ENCODE measurements around the gene PPARG. TPM values are rescaled to one million over a fixed set of nuclear protein-coding genes. Genes with fewer than 3 reads are reported as not detected.
A peak's percentile ranks its signal among the peaks of the same experiment; 100 is the strongest.

PPARG gene
- total RNA-seq, 1 donor from 2014 or later: 80.7 TPM

- intact Hi-C loops (cut with DNase I): no loop called here
- H3K36me3 ChIP-seq: no peaks in the 10 kb centered on the region
- no peaks in the 10 kb centered on the region for H3K27me3 ChIP-seq
- no peak for DNase-seq
- no peak overlapping the region for H3K27ac ChIP-seq
- no peak for ATAC-seq
- H3K9me3 ChIP-seq: no peaks in the 10 kb centered on the region
- no peak for TF ChIP-seq CTCF (IDR thresholded peaks at IDR 0.05)
- no peak overlapping the region for H3K4me3 ChIP-seq
- H3K4me1 ChIP-seq: peaks cover 4% of the 10 kb centered on the region
Measured at GRCh38 chr3:12265508-12265907, 23.4 kb upstream of the PPARG start.

- Histone ChIP-seq H3K27ac (no peak overlapping the region), H3K27me3 (no peaks in the 10 kb centered on the region), H3K36me3 (no peaks in the 10 kb centered on the region), H3K9me3 (no peaks in the 10 kb centered on the region), H3K4me1 (peaks cover 4% of the 10 kb centered on the region), H3K4me3 (no peak overlapping the region)
- TF ChIP-seq CTCF (IDR thresholded peaks at IDR 0.05): no peak
- no peak for DNase-seq
- intact Hi-C loops (cut with DNase I): no loop called here
- no peak for ATAC-seq
Measured at GRCh38 chr3:12266038-12266437, 22.8 kb upstream of the PPARG start.

GRCh38 chr3:12267376-12268030 is 21.4 kb upstream of the PPARG start:
- no peaks in the 10 kb centered on the region for H3K9me3 ChIP-seq
- no peaks in the 10 kb centered on the region for H3K27me3 ChIP-seq
- no peak overlapping the region for H3K4me3 ChIP-seq
- H3K4me1 ChIP-seq: peaks cover 4% of the 10 kb centered on the region
- no peaks in the 10 kb centered on the region for H3K36me3 ChIP-seq
- DNase-seq (no peak), ATAC-seq (no peak)
- intact Hi-C loops (cut with DNase I): no loop called here
- no peak overlapping the region for H3K27ac ChIP-seq
- no peak for TF ChIP-seq CTCF (IDR thresholded peaks at IDR 0.05)

- intact Hi-C loops (cut with DNase I): no loop called here
- TF ChIP-seq CTCF (IDR thresholded peaks at IDR 0.05): no peak
Measured at GRCh38 chr3:12268049-12268735, 20.7 kb upstream of the PPARG start.

GRCh38 chr3:12270976-12271375 is 17.9 kb upstream of the PPARG start:
- no peak for DNase-seq
- H3K4me1 ChIP-seq: peaks cover 2% of the 10 kb centered on the region
- no peak for TF ChIP-seq CTCF (IDR thresholded peaks at IDR 0.05)
- no peak for ATAC-seq
- H3K27me3 ChIP-seq: no peaks in the 10 kb centered on the region
- no peak overlapping the region for H3K4me3 ChIP-seq
- intact Hi-C loops (cut with DNase I): no loop called here
- H3K9me3 ChIP-seq: no peaks in the 10 kb centered on the region
- H3K36me3 ChIP-seq: no peaks in the 10 kb centered on the region
- H3K27ac ChIP-seq: no peak overlapping the region

More at GRCh38 chr3:12268049-12268735, 20.7 kb upstream of the PPARG start:
- DNase-seq (no peak), ATAC-seq (peak; percentile 36)
- Histone ChIP-seq H3K27ac (no peak overlapping the region), H3K4me3 (no peak overlapping the region), H3K36me3 (no peaks in the 10 kb centered on the region), H3K4me1 (peaks cover 4% of the 10 kb centered on the region), H3K27me3 (no peaks in the 10 kb centered on the region), H3K9me3 (no peaks in the 10 kb centered on the region)

All from upper lobe of right lung (tissue), 1 donor.